Left hindlimb (tissue), 1 donor: Measurements from ENCODE around the gene PKN3.
"Not testable (repeated sequence)": the region's sequence is repeated elsewhere in the genome, so short reads cannot be mapped to it uniquely, and the experiment has no call there.

Source experiments
- DNase-seq: peaks from one replicate; pipeline ENCODE4 v3.0.0-alpha.2; 2018

PKN3 gene

DNA sequence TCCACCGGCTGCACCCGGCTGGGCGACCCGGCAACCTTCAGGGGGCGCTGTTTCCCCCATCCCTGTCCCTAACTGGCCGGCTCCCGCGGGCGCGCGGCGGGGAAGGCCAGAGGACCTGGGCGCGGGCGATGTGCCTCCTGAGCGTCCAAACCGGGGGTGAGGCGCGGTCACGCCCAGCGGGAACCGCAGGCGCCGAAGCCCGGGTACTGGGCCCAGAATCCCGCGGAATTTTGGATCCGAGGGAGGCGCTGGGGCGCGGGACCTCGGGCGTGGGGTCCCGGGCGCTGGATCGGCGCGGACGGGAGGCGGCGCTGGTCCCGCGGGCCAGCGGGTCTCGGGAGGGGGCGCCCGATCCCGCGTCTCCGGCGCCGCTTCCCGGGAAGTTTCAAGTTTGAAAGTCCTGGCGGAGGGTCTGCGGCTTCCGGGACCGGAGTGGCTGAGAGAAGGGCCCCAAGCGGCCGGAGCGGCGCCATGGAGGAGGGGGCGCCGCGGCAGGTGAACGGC is at the start of gene PKN3:
Gene PKN3, plus strand, starts transcription at position 59 of the 504 bp plus-strand sequence. Its CDS starts 413 bp downstream, at position 472.
- DNase-seq = peak; percentile 90

- DNase-seq = no peak
These were observed 48.4 kb upstream of the PKN3 start for GRCh38 chr9:128653908-128654307.

GRCh38 chr9:128654481-128654880 is 47.8 kb upstream of the PKN3 start:
- no peak for DNase-seq

- peak; percentile 96 for DNase-seq
These were observed 45.6 kb upstream of the PKN3 start, which contains the start of gene DYNC2I2 for GRCh38 chr9:128656416-128657343. Gene DYNC2I2, minus strand, starts transcription at chr9:128656847. Its CDS starts 121 bp downstream, at chr9:128656726.

GRCh38 chr9:128657344-128657704 is 45.0 kb upstream of the PKN3 start:
- no peak for DNase-seq

DNA sequence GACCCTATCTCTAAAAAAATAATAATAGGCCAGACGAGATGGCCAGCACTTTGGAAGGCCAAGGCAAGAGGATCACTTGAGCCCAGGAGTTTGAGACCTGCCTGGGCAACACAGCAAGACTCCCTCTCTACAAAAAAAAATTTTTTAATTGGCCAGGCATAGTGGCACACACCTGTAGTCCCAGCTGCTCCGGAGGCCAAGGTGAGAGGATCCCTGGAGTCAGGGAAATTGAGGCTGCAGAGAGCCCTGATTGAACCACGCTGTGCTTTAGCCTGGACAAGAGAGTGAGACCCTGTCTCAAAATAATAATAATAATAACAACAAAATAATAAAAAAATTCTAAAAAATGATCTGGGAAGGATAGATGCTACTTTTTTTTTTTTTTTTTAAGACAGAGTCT is 44.5 kb upstream of the PKN3 start:
- DNase-seq = no peak

- DNase-seq = not testable (repeated sequence)
These were observed 35.8 kb upstream of the PKN3 start for GRCh38 chr9:128666481-128666941.

DNA sequence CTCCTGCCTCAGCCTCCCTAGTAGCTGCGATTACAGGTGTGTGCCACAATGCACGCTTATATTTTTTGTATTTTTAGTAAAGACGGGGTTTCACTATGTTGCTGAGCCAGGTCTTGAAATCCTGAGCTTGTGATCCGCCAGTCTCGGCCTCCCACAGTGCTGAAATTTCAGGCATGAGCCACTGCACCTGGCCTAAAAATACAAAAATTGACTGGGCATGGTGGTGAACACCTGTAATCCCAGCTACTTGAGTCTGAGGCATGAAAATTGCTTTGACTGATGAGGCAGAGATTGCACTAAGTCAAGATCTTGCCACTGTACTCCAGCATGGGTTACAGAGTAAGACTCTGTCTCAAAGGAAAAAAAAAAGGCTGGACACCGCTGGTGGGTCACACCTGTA is 32.5 kb upstream of the PKN3 start:
- no peak for DNase-seq

DNA sequence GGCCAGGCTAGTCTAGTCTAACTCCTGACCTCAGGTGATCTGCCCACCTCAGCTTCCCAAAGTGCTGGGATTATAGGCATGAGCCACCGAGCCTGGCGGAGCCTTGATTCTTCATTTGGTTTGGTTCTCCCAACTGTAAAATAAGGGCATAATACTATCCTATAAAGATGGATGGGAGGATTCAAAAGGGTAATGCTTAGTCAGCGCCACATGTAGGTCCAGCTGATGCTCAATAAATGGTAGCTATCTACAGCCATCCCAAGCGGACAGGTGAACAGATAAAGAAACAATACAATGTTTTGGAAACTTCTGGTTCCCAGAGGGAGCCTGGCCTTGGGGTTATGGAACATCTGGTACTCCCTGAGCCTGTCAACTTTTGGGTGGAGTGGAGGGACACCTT is 26.9 kb upstream of the PKN3 start:
- no peak for DNase-seq

GRCh38 chr9:128677794-128678193 is 24.5 kb upstream of the PKN3 start:
- DNase-seq = no peak

DNA sequence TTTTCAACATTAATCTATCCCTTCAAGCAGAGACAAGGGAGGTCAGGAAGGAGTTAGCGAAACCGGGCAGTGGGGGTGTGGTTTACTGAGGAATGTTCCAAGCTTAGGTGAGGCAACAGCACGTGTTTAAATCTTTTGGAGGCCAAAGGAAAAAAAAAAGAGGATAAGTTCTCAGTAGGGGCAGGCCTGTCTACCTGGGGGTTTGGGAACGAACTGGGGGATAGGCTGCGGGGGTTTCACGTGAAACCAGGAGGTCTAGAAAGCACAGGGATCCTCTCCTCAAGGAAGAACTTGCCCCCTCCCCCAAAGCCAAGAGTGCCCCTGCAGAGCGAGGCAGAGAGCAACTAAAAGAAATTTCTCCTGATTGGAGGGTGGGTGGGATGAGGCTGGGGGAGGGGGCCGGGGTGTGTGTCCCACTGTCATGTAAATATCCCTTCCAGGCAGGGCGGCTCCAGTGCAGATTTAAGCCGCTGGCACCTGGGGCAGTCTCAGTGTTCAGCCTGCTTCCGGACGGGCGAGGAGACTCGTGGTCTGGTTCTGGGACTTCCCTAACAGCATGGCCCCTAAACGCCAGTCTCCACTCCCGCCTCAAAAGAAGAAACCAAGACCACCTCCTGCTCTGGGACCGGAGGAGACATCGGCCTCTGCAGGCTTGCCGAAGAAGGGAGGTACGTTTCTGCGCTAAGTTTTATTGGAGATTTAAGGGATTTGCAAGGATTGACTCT is 18.8 kb upstream of the PKN3 start:
- DNase-seq = peak; percentile 61

DNA sequence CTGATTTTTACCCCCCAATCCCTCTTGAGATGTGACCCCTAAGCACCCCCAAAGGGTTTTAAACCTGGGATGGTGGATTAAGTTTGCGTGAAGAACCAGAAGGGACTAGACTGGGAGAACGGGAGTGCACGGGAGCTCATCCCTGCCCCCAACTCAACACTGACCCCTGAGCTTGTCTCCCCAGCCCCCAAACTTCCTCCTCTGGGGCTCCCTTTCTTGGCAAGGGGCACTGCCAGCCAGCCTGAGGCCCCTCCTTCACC is 18.3 kb upstream of the PKN3 start:
- DNase-seq = no peak

GRCh38 chr9:128684325-128685199 is 17.7 kb upstream of the PKN3 start:
- peak; percentile 84 for DNase-seq

DNA sequence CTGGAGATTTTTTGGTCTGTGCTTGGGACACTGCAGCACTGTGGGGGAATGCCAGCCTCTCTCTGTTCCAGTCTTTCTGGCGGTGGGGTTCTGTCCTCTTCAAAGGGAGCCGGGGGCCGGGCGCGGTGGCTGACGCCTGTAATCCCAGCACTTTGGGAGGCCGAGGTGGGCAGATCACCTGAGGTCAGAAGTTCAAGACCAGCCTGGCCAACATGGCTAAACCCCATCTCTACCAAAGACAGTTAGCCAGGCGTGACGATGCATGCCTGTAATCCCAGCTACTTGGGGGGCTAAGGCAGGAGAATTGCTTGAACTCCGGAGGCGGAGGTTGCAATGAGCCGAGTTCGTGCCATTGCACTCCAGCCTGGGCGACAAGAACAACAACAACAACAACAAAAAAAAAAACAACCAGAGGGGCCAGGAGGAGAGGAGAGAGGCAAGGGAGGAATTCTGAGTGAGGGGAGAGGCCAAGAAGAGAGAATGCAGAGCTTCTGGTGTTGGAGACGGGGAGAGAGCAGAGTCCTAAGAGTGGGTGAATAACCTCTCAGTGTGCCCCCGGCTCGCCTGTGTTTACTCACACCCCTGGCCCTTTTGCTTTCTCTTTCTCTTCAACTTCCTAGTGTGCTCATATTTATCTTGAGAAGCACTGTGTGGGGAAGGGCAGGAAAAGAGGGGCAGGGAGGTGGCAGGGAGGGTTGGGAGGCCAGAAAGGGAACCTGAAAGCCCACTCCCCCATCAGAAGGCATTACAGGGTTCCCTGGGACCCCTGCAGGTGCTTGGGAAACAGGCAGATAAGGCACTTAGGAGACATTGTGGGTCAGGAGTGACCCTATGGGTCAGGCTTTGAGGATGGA is 16.4 kb upstream of the PKN3 start:
- DNase-seq = no peak

DNA sequence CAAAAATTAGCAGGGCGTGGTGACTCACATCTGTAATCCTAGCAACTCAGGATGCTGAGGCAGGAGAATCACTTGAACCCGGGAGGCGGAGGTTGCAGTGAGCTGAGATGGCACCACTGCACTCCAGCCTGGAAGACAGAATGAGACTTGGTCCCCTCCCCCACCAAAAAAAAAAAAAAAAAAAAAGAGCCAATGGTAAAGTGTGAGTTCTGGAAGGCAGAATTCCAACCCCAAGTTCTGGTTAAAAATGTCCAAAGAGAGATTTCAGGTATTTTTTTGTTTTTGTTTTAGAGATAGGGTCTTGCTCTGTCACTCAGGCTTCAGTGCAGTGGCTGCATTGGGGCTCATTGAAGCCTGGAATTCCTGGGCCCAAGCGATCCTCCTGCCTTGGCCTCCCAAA is 14.8 kb upstream of the PKN3 start:
- no peak for DNase-seq

- peak; percentile 96 for DNase-seq
These were observed 13.6 kb upstream of the PKN3 start, which contains the start of gene SET for GRCh38 chr9:128688501-128689292. Gene SET, plus strand, starts transcription at chr9:128689222. Its CDS starts 361 bp downstream, at chr9:128689583.

DNA sequence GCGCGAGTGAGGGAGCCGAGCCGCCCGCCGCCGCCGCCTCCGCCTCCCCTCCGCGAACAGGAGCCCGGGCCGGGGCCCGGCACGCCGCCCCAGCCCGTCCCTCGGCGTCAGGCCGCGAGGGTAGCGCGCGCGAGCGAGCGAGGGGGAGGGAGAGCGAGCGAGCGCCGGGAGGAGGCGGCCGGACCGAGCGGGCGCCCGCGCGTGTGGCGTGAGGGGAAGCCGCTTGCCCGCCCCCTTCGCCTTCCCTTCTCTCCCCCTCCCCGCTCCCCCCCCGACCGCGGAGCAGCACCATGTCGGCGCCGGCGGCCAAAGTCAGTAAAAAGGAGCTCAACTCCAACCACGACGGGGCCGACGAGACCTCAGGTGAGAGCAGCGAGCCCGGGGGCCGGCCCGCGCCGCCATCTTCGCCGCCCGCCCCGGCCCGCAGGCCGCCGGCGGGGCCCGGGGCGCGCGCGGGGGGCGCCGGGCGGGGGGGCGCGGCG is 13.0 kb upstream of the PKN3 start:
- peak; percentile 82 for DNase-seq

DNA sequence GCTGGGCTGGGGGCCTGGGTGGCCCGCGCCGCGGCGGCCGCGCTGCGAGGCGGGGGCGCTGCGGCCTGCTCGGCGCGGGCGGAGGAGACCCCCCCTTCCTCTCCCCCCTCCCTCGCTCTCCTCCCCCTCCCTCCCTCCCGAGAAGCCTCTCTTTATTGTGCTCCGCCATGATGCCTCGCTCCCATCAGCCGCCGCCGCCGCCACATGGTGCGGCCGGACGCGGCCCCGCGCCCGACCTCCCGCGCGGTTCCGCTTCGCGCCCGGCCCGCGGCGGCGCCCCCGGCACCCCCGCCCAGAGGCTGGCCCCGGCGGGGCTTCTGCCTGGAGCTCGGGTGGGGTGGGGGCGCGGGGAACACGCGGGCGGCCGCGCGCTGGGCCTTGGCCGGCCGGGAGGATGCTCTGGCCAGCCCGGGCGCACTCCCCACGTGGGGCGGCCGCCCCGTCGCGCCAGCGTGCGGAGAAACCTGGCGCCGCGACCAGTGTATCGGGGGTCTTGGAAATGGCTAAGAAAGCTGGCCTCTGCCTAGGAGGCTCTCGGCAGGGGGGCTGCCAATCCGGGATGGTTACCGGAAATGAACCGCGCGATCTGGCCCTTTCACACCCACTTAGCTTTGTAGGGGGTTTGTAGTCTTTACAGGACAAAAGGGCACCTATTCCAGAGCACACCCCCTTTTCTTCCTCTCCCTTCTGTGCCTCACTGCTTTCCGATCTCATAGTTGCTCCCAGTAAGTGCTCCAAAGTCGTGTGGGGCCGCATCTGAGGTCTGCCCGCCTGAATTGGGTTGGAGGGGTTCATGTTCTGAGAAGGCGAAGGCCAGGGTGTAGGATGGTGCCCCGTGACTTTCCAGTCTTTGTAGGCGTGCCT is 12.3 kb upstream of the PKN3 start:
- peak; percentile 71 for DNase-seq

DNA sequence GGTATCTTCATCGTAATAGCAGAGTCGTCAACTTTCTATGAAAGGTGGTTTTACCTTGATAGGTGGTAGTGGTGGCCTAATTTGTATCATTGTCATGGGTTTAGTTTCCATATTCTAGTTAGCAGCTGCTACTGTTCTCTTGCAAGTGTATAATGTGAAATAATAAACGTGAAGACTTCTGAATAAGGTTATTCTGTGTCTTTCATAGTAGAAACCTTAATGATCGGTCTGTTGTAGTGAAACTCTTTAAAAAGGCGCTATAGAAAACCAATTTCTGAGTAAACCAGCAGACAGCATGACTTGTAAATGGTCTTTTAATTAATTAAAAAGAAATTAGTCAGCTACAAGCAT is 11.6 kb upstream of the PKN3 start:
- no peak for DNase-seq

DNA sequence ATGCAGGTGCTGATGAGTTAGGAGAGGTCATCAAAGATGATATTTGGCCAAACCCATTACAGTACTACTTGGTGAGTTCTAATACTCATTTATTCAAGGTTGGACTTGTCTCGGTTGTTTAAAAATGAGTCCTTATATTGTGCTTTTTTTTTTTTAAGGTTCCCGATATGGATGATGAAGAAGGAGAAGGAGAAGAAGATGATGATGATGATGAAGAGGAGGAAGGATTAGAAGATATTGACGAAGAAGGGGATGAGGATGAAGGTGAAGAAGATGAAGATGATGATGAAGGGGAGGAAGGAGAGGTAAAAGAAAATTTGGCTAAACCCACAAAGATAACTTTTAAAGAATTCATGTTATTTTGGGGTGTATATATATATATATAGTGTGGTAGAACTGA is 8.6 kb upstream of the PKN3 start:
- DNase-seq = not testable (repeated sequence)
